ENCODE results near the gene LIG3. TPM values are rescaled to one million over a fixed set of nuclear protein-coding genes. Genes with fewer than 3 reads are reported as not detected.
"Not testable (repeated sequence)": the region's sequence is repeated elsewhere in the genome, so short reads cannot be mapped to it uniquely, and the experiment has no call there.

Gene LIG3
- polyA plus RNA-seq, 1 donor: 20.8 TPM

- DNase-seq (ENCODE audit: low read depth): no peak
Measured at GRCh38 chr17:34999456-34999855, 19.1 kb downstream of the LIG3 start.

GRCh38 chr17:35000965-35001364 lies 20.7 kb downstream of the LIG3 start:
- DNase-seq (ENCODE audit: low read depth): not testable (repeated sequence)

- DNase-seq (ENCODE audit: low read depth): no peak
Measured at GRCh38 chr17:35001549-35001948, 21.2 kb downstream of the LIG3 start.

- DNase-seq (ENCODE audit: low read depth): no peak
Measured at GRCh38 chr17:35002876-35003551, 22.7 kb downstream of the LIG3 start.

GRCh38 chr17:35003778-35004177 lies 23.5 kb downstream of the LIG3 start:
- DNase-seq (ENCODE audit: low read depth): no peak

GRCh38 chr17:35006345-35006744 lies 26.0 kb downstream of the LIG3 start:
- DNase-seq (ENCODE audit: low read depth): no peak

- DNase-seq (ENCODE audit: low read depth): no peak
Measured at GRCh38 chr17:35006961-35007360, 26.6 kb downstream of the LIG3 start.

GRCh38 chr17:35010093-35010492 lies 29.8 kb downstream of the LIG3 start:
- no peak for DNase-seq (ENCODE audit: low read depth)

GRCh38 chr17:35011671-35012216 lies 31.4 kb downstream of the LIG3 start:
- DNase-seq (ENCODE audit: low read depth): no peak

GRCh38 chr17:35016369-35016768 lies 36.1 kb downstream of the LIG3 start:
- no peak for DNase-seq (ENCODE audit: low read depth)

GRCh38 chr17:35017021-35017420 lies 36.7 kb downstream of the LIG3 start:
- DNase-seq (ENCODE audit: low read depth): no peak

GRCh38 chr17:35018814-35019213 lies 38.5 kb downstream of the LIG3 start:
- no peak for DNase-seq (ENCODE audit: low read depth)

GRCh38 chr17:35019386-35020179 lies 39.3 kb downstream of the LIG3 start:
- no peak for DNase-seq (ENCODE audit: low read depth)

GRCh38 chr17:35021520-35022380 lies 41.4 kb downstream of the LIG3 start:
- no peak for DNase-seq (ENCODE audit: low read depth)

GRCh38 chr17:35022536-35023063 lies 42.3 kb downstream of the LIG3 start:
- no peak for DNase-seq (ENCODE audit: low read depth)

- DNase-seq (ENCODE audit: low read depth): no peak
Measured at GRCh38 chr17:35023538-35023937, 43.2 kb downstream of the LIG3 start.

- DNase-seq (ENCODE audit: low read depth): no peak
Measured at GRCh38 chr17:35025541-35025940, 45.2 kb downstream of the LIG3 start.

- DNase-seq (ENCODE audit: low read depth): not testable (repeated sequence)
Measured at GRCh38 chr17:35028097-35028496, 47.8 kb downstream of the LIG3 start.

GRCh38 chr17:35028531-35029262 lies 48.4 kb downstream of the LIG3 start:
- DNase-seq (ENCODE audit: low read depth): no peak

GRCh38 chr17:35030780-35031179 lies 50.5 kb downstream of the LIG3 start:
- no peak for DNase-seq (ENCODE audit: low read depth)

- no peak for DNase-seq (ENCODE audit: low read depth)
Measured at GRCh38 chr17:35038453-35038852, 58.1 kb downstream of the LIG3 start.

All from forelimb muscle (tissue), 1 donor.